ENCODE results near the gene TLE4.

DNA sequence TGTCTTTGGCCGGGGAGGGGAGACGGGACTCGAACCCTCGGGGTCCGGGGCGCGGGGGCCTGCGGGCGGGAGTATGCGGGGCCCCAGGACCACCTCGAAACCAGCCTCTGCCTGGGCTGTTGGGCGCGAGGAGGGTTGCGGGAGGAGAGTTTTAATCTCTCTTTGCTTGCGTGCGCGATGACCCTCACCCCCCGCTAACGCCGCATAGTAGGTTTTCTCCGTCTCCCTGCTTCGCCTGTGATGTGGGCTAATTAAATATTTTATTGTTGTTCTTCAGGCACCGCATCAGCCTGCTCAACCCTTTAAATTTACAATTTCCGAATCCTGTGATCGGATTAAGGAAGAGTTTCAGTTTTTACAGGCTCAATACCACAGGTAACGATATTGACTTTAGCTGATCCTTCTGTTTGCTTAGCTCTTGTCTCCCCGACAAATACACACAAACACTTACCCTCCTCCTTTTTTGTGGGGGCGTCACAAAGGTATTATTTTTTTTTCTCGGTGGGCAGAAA is 1.7 kb downstream of the TLE4 start:
- TF ChIP-seq, protein P1, sequence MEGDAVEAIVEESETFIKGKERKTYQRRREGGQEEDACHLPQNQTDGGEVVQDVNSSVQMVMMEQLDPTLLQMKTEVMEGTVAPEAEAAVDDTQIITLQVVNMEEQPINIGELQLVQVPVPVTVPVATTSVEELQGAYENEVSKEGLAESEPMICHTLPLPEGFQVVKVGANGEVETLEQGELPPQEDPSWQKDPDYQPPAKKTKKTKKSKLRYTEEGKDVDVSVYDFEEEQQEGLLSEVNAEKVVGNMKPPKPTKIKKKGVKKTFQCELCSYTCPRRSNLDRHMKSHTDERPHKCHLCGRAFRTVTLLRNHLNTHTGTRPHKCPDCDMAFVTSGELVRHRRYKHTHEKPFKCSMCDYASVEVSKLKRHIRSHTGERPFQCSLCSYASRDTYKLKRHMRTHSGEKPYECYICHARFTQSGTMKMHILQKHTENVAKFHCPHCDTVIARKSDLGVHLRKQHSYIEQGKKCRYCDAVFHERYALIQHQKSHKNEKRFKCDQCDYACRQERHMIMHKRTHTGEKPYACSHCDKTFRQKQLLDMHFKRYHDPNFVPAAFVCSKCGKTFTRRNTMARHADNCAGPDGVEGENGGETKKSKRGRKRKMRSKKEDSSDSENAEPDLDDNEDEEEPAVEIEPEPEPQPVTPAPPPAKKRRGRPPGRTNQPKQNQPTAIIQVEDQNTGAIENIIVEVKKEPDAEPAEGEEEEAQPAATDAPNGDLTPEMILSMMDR (IDR thresholded peaks at IDR 0.05) = no peak
- TF ChIP-seq POLR2A (IDR thresholded peaks at IDR 0.05) = no peak
